HepG2 (cell line): ENCODE results near the gene VPS4B. TPM values are rescaled to one million over a fixed set of nuclear protein-coding genes. Genes with fewer than 3 reads are reported as not detected.

ENCODE experiments used
- AGO1 ChIP-seq: fragments of 200-400 bp; formaldehyde crosslinking; IDR thresholded peaks from 2 replicates; pipeline ENCODE4 v1.6.1; 2017; ENCODE audit warnings: mild to moderate bottlenecking, low read depth, low read length, moderate library complexity; ENCODE audit not compliant: poor library complexity, severe bottlenecking
- ASH2L ChIP-seq: fragments of 300-600, 200-600 bp; sonication (generic); IDR thresholded peaks from 2 replicates; pipeline ENCODE4 v1.7.0; 2017; ENCODE audit warnings: low read depth, mild to moderate bottlenecking, moderate library complexity, mixed read lengths, low read length; ENCODE audit not compliant: insufficient read length
- ERF ChIP-seq: IDR thresholded peaks from 2 replicates; pipeline ENCODE4 v1.6.1; 2018; ENCODE audit warnings: missing biosample characterization, missing genetic modification reagents
- FOXP4 ChIP-seq: sonication (generic); formaldehyde crosslinking; IDR thresholded peaks from 2 replicates; pipeline ENCODE4 v1.4.0; 2020; ENCODE audit warnings: missing genetic modification reagents
- HNF1B ChIP-seq: sonication (generic); formaldehyde crosslinking; IDR thresholded peaks from 2 replicates; pipeline ENCODE4 v1.5.1; 2020; ENCODE audit warnings: mild to moderate bottlenecking, moderate library complexity, missing genetic modification reagents
- JUNB ChIP-seq: sonication (generic); formaldehyde crosslinking; IDR thresholded peaks from 2 replicates; pipeline ENCODE4 v1.8.0; 2022; ENCODE audit warnings: missing genetic modification reagents, mild to moderate bottlenecking, borderline replicate concordance
- MBD4 ChIP-seq: IDR thresholded peaks from 2 replicates; pipeline ENCODE4 v1.6.1; 2012; ENCODE audit warnings: low read length, inconsistent platforms, borderline replicate concordance
- MED1 ChIP-seq: sonication (generic); formaldehyde crosslinking; IDR thresholded peaks from 2 replicates; pipeline ENCODE4 v1.4.0; 2020; ENCODE audit warnings: missing genetic modification reagents
- MLX ChIP-seq: IDR thresholded peaks from 2 replicates; pipeline ENCODE4 v1.6.1; 2016
- NR2C2 ChIP-seq: sonication (generic); formaldehyde crosslinking; IDR thresholded peaks from 2 replicates; pipeline ENCODE4 v1.4.0; 2020; ENCODE audit warnings: missing genetic modification reagents, mild to moderate bottlenecking, moderate library complexity, borderline replicate concordance
- SP5 ChIP-seq: IDR thresholded peaks from 2 replicates; pipeline ENCODE4 v1.6.1; 2016; ENCODE audit warnings: low read depth, borderline replicate concordance
- TAF1 ChIP-seq: sonication (generic); formaldehyde crosslinking; IDR thresholded peaks from 2 replicates; pipeline ENCODE4 v1.4.0; 2020; ENCODE audit warnings: missing genetic modification reagents
- TEF ChIP-seq: sonication (generic); formaldehyde crosslinking; IDR thresholded peaks from 2 replicates; pipeline ENCODE4 v1.5.0; 2020; ENCODE audit warnings: missing genetic modification reagents
- XRCC5 ChIP-seq: fragments of 200-400 bp; formaldehyde crosslinking; optimal IDR thresholded peaks from 2 replicates; pipeline ENCODE3; 2017; ENCODE audit warnings: mild to moderate bottlenecking, low read length
- ZBTB3 ChIP-seq: sonication (generic); formaldehyde crosslinking; IDR thresholded peaks from 2 replicates; pipeline ENCODE4 v1.4.0; 2020; ENCODE audit warnings: low read depth, mild to moderate bottlenecking, moderate library complexity, missing genetic modification reagents, borderline replicate concordance
- ZNF101 ChIP-seq: sonication (generic); formaldehyde crosslinking; IDR thresholded peaks from 2 replicates; pipeline ENCODE4 v1.4.0; 2020; ENCODE audit warnings: mild to moderate bottlenecking, low read depth, missing genetic modification reagents, borderline replicate concordance
- ZNF263 ChIP-seq: sonication (generic); formaldehyde crosslinking; IDR thresholded peaks from 2 replicates; pipeline ENCODE4 v1.4.0; 2020; ENCODE audit warnings: missing genetic modification reagents
- ZNF281 ChIP-seq: sonication (generic); formaldehyde crosslinking; IDR thresholded peaks from 2 replicates; pipeline ENCODE4 v1.4.0; 2020; ENCODE audit warnings: missing genetic modification reagents, borderline replicate concordance
- ZNF558 ChIP-seq: sonication (generic); formaldehyde crosslinking; IDR thresholded peaks from 2 replicates; pipeline ENCODE4 v1.9.0; 2022; ENCODE audit warnings: mild to moderate bottlenecking, missing genetic modification reagents, borderline replicate concordance
- ZNF768 ChIP-seq: sonication (generic); formaldehyde crosslinking; IDR thresholded peaks from 2 replicates; pipeline ENCODE4 v1.4.0; 2020; ENCODE audit warnings: missing genetic modification reagents
- ZNF773 ChIP-seq: sonication (generic); formaldehyde crosslinking; IDR thresholded peaks from 2 replicates; pipeline ENCODE4 v1.4.0; 2020; ENCODE audit warnings: missing genetic modification reagents, borderline replicate concordance
- ZNF777 ChIP-seq: sonication (generic); formaldehyde crosslinking; IDR thresholded peaks from 2 replicates; pipeline ENCODE4 v1.4.0; 2020; ENCODE audit warnings: missing genetic modification reagents
- ZNF782 ChIP-seq: sonication (generic); formaldehyde crosslinking; IDR thresholded peaks from 2 replicates; pipeline ENCODE4 v1.4.0; 2020; ENCODE audit warnings: missing genetic modification reagents, mild to moderate bottlenecking, borderline replicate concordance
- polyA plus RNA-seq, 8 experiments: library from polyadenylated mRNA; depleted of rRNA in 3 of 8; stranded (reverse) in 7 of 8; unstranded in 1 of 8; fragments of >200 nt; fragmentation: Illumina TruSeq in 4 of 8; extraction: Trizol in 4 of 8; gene quantifications; 2 replicates each; pipeline versions ENCODE4 v1.2.1 to v1.2.3, GENCODE V29; 2011 to 2016; ENCODE audit warnings: low read depth in 4 of 8, missing spikeins in 1 of 8, mixed read lengths in 1 of 8; ENCODE audit not compliant: insufficient read depth in 1 of 8
- total RNA-seq, 5 experiments: library from RNA; depleted of rRNA; stranded (reverse); fragments of >200 nt; fragmentation: Illumina TruSeq; extraction: Trizol; gene quantifications; 2 replicates each; pipeline ENCODE4 v1.2.3, GENCODE V29; 2016; ENCODE audit warnings: low read depth in 1 of 5

VPS4B gene
- total and polyA plus RNA-seq, 2 of the 13 experiments (the other 11 are each of a cell fraction or from before 2014, with no cell fraction given) = 12.8 to 25.9 TPM

- TF ChIP-seq TEF (CRISPR knock-in tag) (no peak), NR2C2 (CRISPR knock-in tag) (peak; percentile 2; the same call in 1 of the 2 replicates), ZNF263 (peak; percentile 37; the same call in 1 of the 2 replicates), ZNF773 (CRISPR knock-in tag) (no peak), AGO1 (peak; percentile 56), ZNF768 (no peak; the same call in 1 of the 2 replicates), ZNF281 (CRISPR knock-in tag) (no peak), MLX (CRISPR knock-in tag) (no peak), ZBTB3 (CRISPR knock-in tag) (peak; percentile 21; the same call in 1 of the 2 replicates), HNF1B (CRISPR knock-in tag) (no peak), ZNF101 (no peak), FOXP4 (CRISPR knock-in tag) (no peak), MBD4 (no peak), ASH2L (no peak), ZNF782 (CRISPR knock-in tag) (peak; percentile 68; the same call in 1 of the 2 replicates), ZNF777 (CRISPR knock-in tag) (0 out of 2 replicates have a peak, but pooled peaks have one; percentile 2), TAF1 (CRISPR knock-in tag) (no peak; the same call in 1 of the 2 replicates), SP5 (CRISPR knock-in tag) (peak; percentile 7; the same call in 1 of the 2 replicates), XRCC5 (peak; percentile 21), ZNF558 (CRISPR knock-in tag) (no peak; the same call in 1 of the 2 replicates), JUNB (CRISPR knock-in tag) (no peak), MED1 (CRISPR knock-in tag) (no peak), ERF (CRISPR knock-in tag) (no peak)
Measured at GRCh38 chr18:63422864-63423304, 608 bp upstream of the VPS4B start (continued).
